ENCODE data around the gene DBX1.

DNA sequence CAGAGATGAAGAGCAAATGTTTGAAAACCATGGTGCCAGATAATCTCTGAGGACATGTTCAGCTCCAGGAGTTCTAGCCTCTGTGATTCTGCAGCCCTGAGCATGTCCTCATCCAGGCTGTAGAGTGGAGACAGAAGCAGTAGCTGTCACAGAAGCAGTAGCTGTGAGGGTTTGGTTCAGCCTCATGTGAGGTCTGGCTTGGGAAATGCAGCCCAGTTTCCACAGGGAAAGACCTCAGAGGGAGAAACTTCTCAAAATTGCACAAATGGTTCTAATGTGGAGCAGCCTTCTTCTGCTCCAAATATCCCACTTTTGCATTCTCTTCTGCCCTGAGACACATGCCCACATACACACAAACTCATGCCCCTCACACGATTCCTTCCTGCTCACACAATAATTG, 48.4 kb downstream of the DBX1 start:
- no peak for TF ChIP-seq HOXB5 (CRISPR knock-in tag; IDR thresholded peaks at IDR 0.05)
- TF ChIP-seq, protein P1, sequence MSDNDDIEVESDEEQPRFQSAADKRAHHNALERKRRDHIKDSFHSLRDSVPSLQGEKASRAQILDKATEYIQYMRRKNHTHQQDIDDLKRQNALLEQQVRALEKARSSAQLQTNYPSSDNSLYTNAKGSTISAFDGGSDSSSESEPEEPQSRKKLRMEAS (IDR thresholded peaks at IDR 0.05): no peak
- no peak for TF ChIP-seq ESRRA (IDR thresholded peaks at IDR 0.05; ENCODE audit: borderline replicate concordance, low read length)
- no peak for TF ChIP-seq ZSCAN20 (CRISPR knock-in tag; IDR thresholded peaks at IDR 0.05)
